GM18502 (cell line): ENCODE data around the gene PRM2.

ENCODE experiments used
- ATAC-seq: cut with Tn5 transposase; IDR thresholded peaks from one replicate; pipeline ENCODE4 v1.9.1; 2021; ENCODE audit warnings: mild to moderate bottlenecking; ENCODE audit not compliant: unreplicated experiment, poor library complexity

PRM2 gene

GRCh38 chr16:11276143-11276895, at the start of gene PRM2:
Gene PRM2, minus strand, starts transcription at chr16:11276480. Its CDS starts 110 bp downstream, at chr16:11276370.
- ATAC-seq = no peak

GRCh38 chr16:11325404-11326083, 49.3 kb upstream of the PRM2 start:
- no peak for ATAC-seq

GRCh38 chr16:11323551-11324336, 47.5 kb upstream of the PRM2 start:
- ATAC-seq = no peak

GRCh38 chr16:11322823-11323222, 46.5 kb upstream of the PRM2 start:
- ATAC-seq = no peak

- ATAC-seq = no peak
These were observed 45.4 kb upstream of the PRM2 start for GRCh38 chr16:11321662-11322061.

- no peak for ATAC-seq
These were observed 43.9 kb upstream of the PRM2 start for GRCh38 chr16:11320170-11320569.

GRCh38 chr16:11319529-11320146, 43.4 kb upstream of the PRM2 start:
- ATAC-seq = no peak

GRCh38 chr16:11318817-11319216, 42.5 kb upstream of the PRM2 start:
- no peak for ATAC-seq

- ATAC-seq = no peak
These were observed 40.2 kb upstream of the PRM2 start for GRCh38 chr16:11316331-11317015.

- ATAC-seq = no peak
These were observed 39.2 kb upstream of the PRM2 start for GRCh38 chr16:11315510-11315909.

- no peak for ATAC-seq
These were observed 38.1 kb upstream of the PRM2 start for GRCh38 chr16:11314309-11314894.

GRCh38 chr16:11313493-11314308, 37.4 kb upstream of the PRM2 start:
- ATAC-seq = no peak

- ATAC-seq = no peak
These were observed 36.6 kb upstream of the PRM2 start for GRCh38 chr16:11312718-11313492.

GRCh38 chr16:11310997-11311561, 34.8 kb upstream of the PRM2 start:
- peak; percentile 43 for ATAC-seq

GRCh38 chr16:11310634-11310977, 34.3 kb upstream of the PRM2 start:
- no peak for ATAC-seq

- peak; percentile 53 for ATAC-seq
These were observed 33.8 kb upstream of the PRM2 start for GRCh38 chr16:11309895-11310633.
